HG03439 (cell line): ENCODE data around the gene IKZF4.
"Not testable (repeated sequence)": the region's sequence is repeated elsewhere in the genome, so short reads cannot be mapped to it uniquely, and the experiment has no call there.

Experiments
- ATAC-seq: cut with Tn5 transposase; IDR thresholded peaks from one replicate; pipeline ENCODE4 v1.9.1; 2021; ENCODE audit warnings: mild to moderate bottlenecking, moderate library complexity; ENCODE audit not compliant: unreplicated experiment

Gene IKZF4

GRCh38 chr12:56020423-56021184 is at the start of gene IKZF4:
TSS of gene IKZF4 (plus strand) at chr12:56021043. CDS start at chr12:56021494, 451 bp downstream.
- no peak for ATAC-seq

- no peak for ATAC-seq
These were observed 48.8 kb upstream of the IKZF4 start for GRCh38 chr12:55972042-55972441.

GRCh38 chr12:55972456-55972855 is 48.4 kb upstream of the IKZF4 start:
- no peak for ATAC-seq

GRCh38 chr12:55972911-55973598 is 47.8 kb upstream of the IKZF4 start:
- no peak for ATAC-seq

- ATAC-seq: peak; percentile 94
These were observed 47.1 kb upstream of the IKZF4 start, which contains the start of gene RAB5B for GRCh38 chr12:55973599-55974307. TSS of gene RAB5B (plus strand) at chr12:55974078. CDS start at chr12:55986961, 12,883 bp downstream.

- peak; percentile 12 for ATAC-seq
These were observed 46.5 kb upstream of the IKZF4 start for GRCh38 chr12:55974308-55974730.

GRCh38 chr12:55978393-55978792 is 42.5 kb upstream of the IKZF4 start:
- ATAC-seq: no peak

GRCh38 chr12:55979069-55979468 is 41.8 kb upstream of the IKZF4 start:
- no peak for ATAC-seq

GRCh38 chr12:55981882-55982281 is 39.0 kb upstream of the IKZF4 start:
- not testable (repeated sequence) for ATAC-seq

- ATAC-seq: no peak
These were observed 38.4 kb upstream of the IKZF4 start for GRCh38 chr12:55982319-55982936.

GRCh38 chr12:55983232-55983842 is 37.5 kb upstream of the IKZF4 start:
- no peak for ATAC-seq

- ATAC-seq: no peak
These were observed 36.0 kb upstream of the IKZF4 start for GRCh38 chr12:55984861-55985260.

GRCh38 chr12:55985341-55985740 is 35.5 kb upstream of the IKZF4 start:
- ATAC-seq: no peak

GRCh38 chr12:55985976-55986375 is 34.9 kb upstream of the IKZF4 start:
- not testable (repeated sequence) for ATAC-seq

GRCh38 chr12:55991110-55991509 is 29.7 kb upstream of the IKZF4 start:
- ATAC-seq: no peak

GRCh38 chr12:55993230-55993853 is 27.5 kb upstream of the IKZF4 start:
- ATAC-seq: no peak

- ATAC-seq: no peak
These were observed 25.5 kb upstream of the IKZF4 start for GRCh38 chr12:55995366-55995765.

- ATAC-seq: no peak
These were observed 24.6 kb upstream of the IKZF4 start for GRCh38 chr12:55996201-55996714.

GRCh38 chr12:55996715-55997534 is 23.9 kb upstream of the IKZF4 start, which contains the start of gene SUOX:
TSS of gene SUOX (plus strand) at chr12:55997276. CDS start at chr12:56002222, 4,946 bp downstream.
- ATAC-seq: peak; percentile 97
